Tibial nerve (tissue), 4 donors: ENCODE data around the gene GABRG3. TPM values are rescaled to one million over a fixed set of nuclear protein-coding genes. Genes with fewer than 3 reads are reported as not detected.

Source experiments
- DNase-seq, 2 donors: peaks; one replicate each; pipeline ENCODE4 v3.0.0-alpha.2; 2019; ENCODE audit warnings: low spot score in 2 of 2
- H3K27ac ChIP-seq, 4 donors: fragments of 200-600 bp; sonication (generic) in 3 of 4; one replicate each; pipeline ENCODE4 v1.5.1; 2017 to 2019; ENCODE audit warnings: mild to moderate bottlenecking in 1 of 4
- H3K27me3 ChIP-seq, 2 donors: fragments of 200-600 bp; sonication (generic) in 1 of 2; one replicate each; pipeline versions ENCODE4 v1.5.1 to v1.6.0; 2017 to 2019
- H3K36me3 ChIP-seq, 3 donors: fragments of 200-600 bp; sonication (generic); one replicate each; pipeline ENCODE4 v1.5.1; 2018 to 2019
- H3K4me1 ChIP-seq, 4 donors: fragments of 200-600 bp; sonication (generic) in 3 of 4; one replicate each; pipeline ENCODE4 v1.5.1; 2017 to 2019
- H3K4me3 ChIP-seq, 4 donors: fragments of 200-600 bp; sonication (generic) in 3 of 4; one replicate each; pipeline ENCODE4 v1.5.1; 2017 to 2019; ENCODE audit warnings: mild to moderate bottlenecking in 1 of 4, moderate library complexity in 1 of 4
- H3K9me3 ChIP-seq, 4 donors: fragments of 200-600 bp; sonication (generic) in 3 of 4; one replicate each; pipeline ENCODE4 v1.5.1; 2017 to 2019
- EP300 ChIP-seq, 2 donors: sonication (generic); formaldehyde crosslinking; IDR thresholded peaks; one replicate each; pipeline ENCODE4 v1.6.1; 2017; ENCODE audit warnings: antibody characterized with exemption in 2 of 2, mild to moderate bottlenecking in 1 of 2
- POLR2A ChIP-seq, 2 donors: fragments of 450-650 bp; IDR thresholded peaks; one replicate each; pipeline ENCODE4 v1.6.1; 2017; ENCODE audit warnings: antibody characterized with exemption in 2 of 2, mild to moderate bottlenecking in 2 of 2, moderate library complexity in 2 of 2
- WGBS, 2 donors: methylation state at CpG; one replicate each; pipeline ENCODE4 v1.1.5; 2018; 5-methylcytosine and 5-hydroxymethylcytosine counted together
- total RNA-seq, 4 donors: library from RNA; depleted of rRNA; stranded (reverse); fragments of >200 nt; gene quantifications; one replicate each; pipeline ENCODE4 v1.1.0, GENCODE V29; 2016
- TF ChIP-seq, protein P1 (sequence below), 5 experiments: fragments of 200-600 bp in 3 of 5; fragments of 450-650 bp in 2 of 5; sonication (generic) in 3 of 5; IDR thresholded peaks; one replicate each; pipeline ENCODE4 v1.5.1; 2016 to 2019; ENCODE audit warnings: antibody characterized with exemption in 5 of 5, mild to moderate bottlenecking in 3 of 5, moderate library complexity in 2 of 5

The GABRG3 gene
- total RNA-seq, 4 donors from 2014 or later, result not detected

DNA sequence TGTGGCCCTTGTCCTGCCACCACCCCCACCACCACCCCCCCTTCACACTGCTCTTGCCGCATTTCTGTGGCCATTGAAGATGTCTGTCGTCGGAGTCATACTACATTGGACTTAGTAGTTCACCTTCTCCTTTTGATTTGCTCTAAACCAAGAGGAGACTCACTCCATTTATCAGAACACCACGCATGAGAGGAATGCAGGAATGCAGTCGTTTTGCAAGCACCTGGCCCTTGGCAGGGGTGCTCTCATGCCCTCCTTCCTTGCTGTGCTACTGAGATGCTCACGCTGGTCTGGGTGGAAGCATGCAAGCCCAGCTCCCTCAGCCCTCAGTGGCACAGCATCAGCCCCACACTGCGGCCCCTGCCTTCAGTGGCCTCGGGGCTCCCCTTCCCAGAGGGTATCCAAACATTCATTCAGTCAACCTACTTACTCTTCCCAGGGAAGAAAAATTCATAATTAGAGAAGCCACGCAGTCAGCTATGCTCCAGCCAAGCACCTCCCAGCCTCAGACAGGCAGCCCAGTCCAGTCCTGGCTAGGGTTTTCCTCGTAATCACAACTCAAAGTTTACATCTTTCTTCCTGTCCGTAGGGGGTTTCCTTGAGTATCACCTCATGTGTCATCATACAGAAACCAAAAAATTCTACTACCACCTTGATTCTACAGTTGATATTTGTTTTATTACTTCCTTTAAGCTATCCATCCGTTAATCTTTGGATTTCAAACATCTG is 520.0 kb downstream of the GABRG3 start:
- H3K27me3 ChIP-seq, result no peaks in the 10 kb centered on the region
- H3K9me3 ChIP-seq, result no peaks in the 10 kb centered on the region
- peaks cover 0 to 6% (median 0%) of the 10 kb centered on the region in 4 donors for H3K4me1 ChIP-seq
- no peaks in the 10 kb centered on the region for H3K36me3 ChIP-seq
- H3K4me3 ChIP-seq, result no peak overlapping the region
- no peak for DNase-seq
- TF ChIP-seq POLR2A (IDR thresholded peaks at IDR 0.05) (no peak), EP300 (IDR thresholded peaks at IDR 0.05) (no peak)
- TF ChIP-seq, protein P1, sequence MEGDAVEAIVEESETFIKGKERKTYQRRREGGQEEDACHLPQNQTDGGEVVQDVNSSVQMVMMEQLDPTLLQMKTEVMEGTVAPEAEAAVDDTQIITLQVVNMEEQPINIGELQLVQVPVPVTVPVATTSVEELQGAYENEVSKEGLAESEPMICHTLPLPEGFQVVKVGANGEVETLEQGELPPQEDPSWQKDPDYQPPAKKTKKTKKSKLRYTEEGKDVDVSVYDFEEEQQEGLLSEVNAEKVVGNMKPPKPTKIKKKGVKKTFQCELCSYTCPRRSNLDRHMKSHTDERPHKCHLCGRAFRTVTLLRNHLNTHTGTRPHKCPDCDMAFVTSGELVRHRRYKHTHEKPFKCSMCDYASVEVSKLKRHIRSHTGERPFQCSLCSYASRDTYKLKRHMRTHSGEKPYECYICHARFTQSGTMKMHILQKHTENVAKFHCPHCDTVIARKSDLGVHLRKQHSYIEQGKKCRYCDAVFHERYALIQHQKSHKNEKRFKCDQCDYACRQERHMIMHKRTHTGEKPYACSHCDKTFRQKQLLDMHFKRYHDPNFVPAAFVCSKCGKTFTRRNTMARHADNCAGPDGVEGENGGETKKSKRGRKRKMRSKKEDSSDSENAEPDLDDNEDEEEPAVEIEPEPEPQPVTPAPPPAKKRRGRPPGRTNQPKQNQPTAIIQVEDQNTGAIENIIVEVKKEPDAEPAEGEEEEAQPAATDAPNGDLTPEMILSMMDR (IDR thresholded peaks at IDR 0.05), result no peak
- WGBS, 2 donors, result 74 to 85% methylated on average over 12 of the region's 12 CpGs
- no peak overlapping the region for H3K27ac ChIP-seq

DNA sequence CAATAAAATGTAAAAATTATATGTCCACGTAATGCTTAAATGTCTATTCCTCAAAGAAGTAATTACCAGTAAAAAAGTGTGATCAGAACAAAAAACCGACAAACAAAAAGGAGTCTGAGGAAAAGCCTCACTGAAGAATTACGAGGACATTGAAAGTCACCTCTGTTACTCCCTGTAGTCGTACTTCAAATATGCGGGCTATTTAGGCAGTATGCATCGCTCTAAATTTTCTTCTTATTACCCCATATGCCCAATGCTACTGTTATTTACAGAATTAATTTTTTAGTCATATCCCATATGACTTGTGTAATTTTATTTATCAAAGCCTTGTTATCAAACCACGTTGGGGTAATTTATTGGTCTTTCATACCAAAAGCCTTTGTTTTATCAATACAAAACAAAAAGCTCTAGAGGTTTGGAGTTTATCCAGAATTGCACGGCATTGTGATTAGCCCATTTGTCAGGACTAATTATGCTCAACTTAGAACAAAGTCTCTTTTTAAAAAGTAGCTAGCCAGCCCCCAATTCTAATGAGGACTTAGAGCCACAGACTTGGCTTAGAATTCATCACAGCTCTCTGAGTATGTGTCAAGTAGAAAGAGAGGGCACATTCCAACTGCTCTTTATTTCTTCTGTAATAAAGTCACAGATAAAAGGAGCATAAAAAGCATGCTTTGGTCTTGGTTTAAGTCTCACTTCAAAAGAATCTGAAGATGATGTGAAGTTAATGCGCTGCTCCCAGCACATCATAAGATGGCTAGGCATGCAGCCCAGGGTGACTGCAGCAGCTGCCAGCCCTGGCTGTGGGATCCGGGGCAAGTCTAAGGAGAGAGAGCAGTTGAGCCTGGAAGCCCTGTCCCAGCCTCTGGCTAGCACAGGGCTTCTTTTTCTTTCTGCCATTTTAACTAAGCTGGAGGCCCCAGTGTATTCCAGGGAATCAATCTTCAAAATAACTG is 521.0 kb downstream of the GABRG3 start:
- H3K27ac ChIP-seq, result no peak overlapping the region
- TF ChIP-seq, protein P1 (IDR thresholded peaks at IDR 0.05), result no peak
- TF ChIP-seq EP300 (IDR thresholded peaks at IDR 0.05), result no peak
- TF ChIP-seq POLR2A (IDR thresholded peaks at IDR 0.05), result no peak
- no peaks in the 10 kb centered on the region for H3K36me3 ChIP-seq
- H3K4me1 ChIP-seq, result peaks cover 0 to 6% (median 0%) of the 10 kb centered on the region in 4 donors
- no peaks in the 10 kb centered on the region for H3K27me3 ChIP-seq
- DNase-seq, result no peak
- 42 to 43% methylated on average over 10 of the region's 10 CpGs for WGBS, 2 donors
- no peak overlapping the region for H3K4me3 ChIP-seq
- no peaks in the 10 kb centered on the region for H3K9me3 ChIP-seq

DNA sequence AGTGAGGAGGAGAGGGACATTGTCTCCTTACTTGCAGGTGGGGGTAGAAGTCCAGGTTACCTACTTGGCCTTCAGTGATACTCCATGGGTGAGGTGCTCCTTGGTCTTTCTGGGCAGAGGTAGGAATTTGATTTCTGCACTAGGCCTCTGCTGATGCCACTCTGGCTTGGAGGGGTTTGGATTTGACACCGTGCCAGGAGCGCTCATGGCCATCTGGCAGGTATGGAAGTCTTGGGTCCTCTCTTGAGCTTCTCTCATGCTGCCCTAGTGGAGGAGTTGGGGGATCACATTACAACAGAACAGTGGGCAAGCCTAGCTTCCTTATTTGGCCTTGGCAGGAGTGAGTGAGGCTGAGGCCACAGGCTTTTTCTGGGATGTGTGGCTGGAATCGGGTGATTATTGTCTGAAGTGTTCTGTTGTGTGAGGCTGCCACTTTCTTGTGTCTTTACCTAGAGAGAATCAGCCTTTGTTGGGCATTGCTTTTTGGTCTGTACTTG is 525.0 kb downstream of the GABRG3 start:
- H3K27ac ChIP-seq, result no peak overlapping the region
- no peak overlapping the region for H3K4me3 ChIP-seq
- H3K4me1 ChIP-seq, result peaks cover 0 to 6% (median 0%) of the 10 kb centered on the region in 4 donors
- no peak for TF ChIP-seq EP300 (IDR thresholded peaks at IDR 0.05)
- TF ChIP-seq, protein P1 (IDR thresholded peaks at IDR 0.05), result no peak
- no peak for TF ChIP-seq POLR2A (IDR thresholded peaks at IDR 0.05)
- no peaks in the 10 kb centered on the region for H3K36me3 ChIP-seq
- 82 to 85% methylated on average over 3 of the region's 3 CpGs for WGBS, 2 donors
- H3K9me3 ChIP-seq, result no peaks in the 10 kb centered on the region
- DNase-seq, result no peak
- no peaks in the 10 kb centered on the region for H3K27me3 ChIP-seq

DNA sequence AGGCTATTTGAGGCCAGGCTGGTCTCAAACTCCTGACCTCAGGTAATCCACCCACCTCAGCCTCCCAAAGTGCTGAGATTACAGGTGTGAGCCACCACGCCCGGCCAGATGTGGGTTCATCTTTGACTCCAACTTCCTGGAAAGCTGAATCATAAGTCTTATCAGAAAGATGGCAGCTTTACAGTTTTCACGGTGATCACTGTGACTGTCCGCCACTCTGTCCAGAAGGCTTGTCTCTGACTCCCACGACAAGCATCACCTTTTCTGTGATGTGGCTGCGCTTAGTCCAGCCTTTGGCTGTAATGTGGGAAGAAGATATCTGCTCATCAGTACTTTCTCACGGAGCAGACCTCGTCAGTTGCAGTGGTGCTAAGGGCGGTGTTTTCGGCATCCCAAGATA is 527.7 kb downstream of the GABRG3 start:
- Histone ChIP-seq H3K27ac (no peak overlapping the region), H3K36me3 (no peaks in the 10 kb centered on the region), H3K4me1 (no peaks in the 10 kb centered on the region), H3K27me3 (no peaks in the 10 kb centered on the region), H3K4me3 (no peak overlapping the region), H3K9me3 (no peaks in the 10 kb centered on the region)
- 93 to 94% methylated on average over 10 of the region's 10 CpGs for WGBS, 2 donors
- no peak for DNase-seq
- no peak for TF ChIP-seq EP300 (IDR thresholded peaks at IDR 0.05)
- TF ChIP-seq, protein P1 (IDR thresholded peaks at IDR 0.05), result no peak
- no peak for TF ChIP-seq POLR2A (IDR thresholded peaks at IDR 0.05)
